K562 (cell line): ENCODE measurements around the gene ARL8A. TPM values are rescaled to one million over a fixed set of nuclear protein-coding genes. Genes with fewer than 3 reads are reported as not detected.

Source experiments
- ATAC-seq: fragments of 200-7000 bp; cut with Tn5 transposase; 3 replicates; pipeline ENCODE4 v1.9.1; 2020; ENCODE audit warnings: moderate library complexity
- BruUV-seq: library from RNA; stranded (reverse); fragments of 400-500 nt; replicated peaks from 2 replicates; lab custom pipeline; 2021; lab: Mats Ljungman, UMichigan
- CTCF ChIA-PET: fragments of 300-600 bp; formaldehyde crosslinking; extraction: SDS; loops from one replicate; lab custom pipeline; 2021; ENCODE audit warnings: low intra/inter-chr PET ratio; lab: Yijun Ruan, JAX
- POLR2A ChIA-PET: fragments of 300-600, 350-650 bp; sonication (Branson Sonifier 250); formaldehyde crosslinking; extraction: SDS; loops from one replicate; lab custom pipeline; 2021; ENCODE audit warnings: antibody characterized with exemption, inconsistent platforms; lab: Yijun Ruan, JAX
- DNase-seq, 4 experiments: peaks; one replicate each; pipeline versions ENCODE4 v3.0.0 to v3.0.0-alpha.2; 2011 to 2018; ENCODE audit warnings: low spot score in 3 of 4, mixed read lengths in 3 of 4; ENCODE audit errors: extremely low read depth in 1 of 4
- FAIRE-seq: peaks from 2 replicates; lab custom pipeline; 2011; peaks lifted over from hg19 to GRCh38; lab: Jason Lieb, UNC
- H2AFZ ChIP-seq: 2 replicates; pipeline ENCODE4 v1.6.0; 2011; ENCODE audit warnings: low read depth, low read length, control low read depth, inconsistent platforms
- H3K27ac ChIP-seq: fragments of 200-600 bp; 3 replicates; pipeline ENCODE4 v1.8.0; 2011; ENCODE audit warnings: low read depth, mild to moderate bottlenecking, control low read depth, inconsistent platforms, low read length, moderate library complexity, mixed read lengths; ENCODE audit errors: extremely low read depth
- H3K27me3 ChIP-seq, 2 experiments: fragments of 300-600 bp in 1 of 2; 2 replicates in 1 of 2; 3 replicates in 1 of 2; pipeline versions ENCODE4 v1.6.0 to v1.8.0; 2011; ENCODE audit warnings: inconsistent platforms in 2 of 2, low read length in 2 of 2, mild to moderate bottlenecking in 1 of 2, mixed read lengths in 1 of 2, moderate library complexity in 1 of 2; ENCODE audit not compliant: control insufficient read depth in 2 of 2, insufficient read depth in 2 of 2
- H3K36me3 ChIP-seq: fragments of 300-600 bp; 3 replicates; pipeline ENCODE4 v1.8.0; 2011; ENCODE audit warnings: mild to moderate bottlenecking, low read length, inconsistent platforms; ENCODE audit not compliant: control insufficient read depth, insufficient read depth
- H3K4me1 ChIP-seq, 2 experiments: fragments of 200-600 bp in 1 of 2; replicated peaks in 1 of 2; 2 replicates in 1 of 2; 3 replicates in 1 of 2; pipeline versions ENCODE4 v1.5.1 to v1.8.0; 2011; ENCODE audit warnings: inconsistent platforms in 2 of 2, low read length in 2 of 2, mild to moderate bottlenecking in 1 of 2, mixed read lengths in 1 of 2, moderate library complexity in 1 of 2; ENCODE audit not compliant: control insufficient read depth in 2 of 2, insufficient read depth in 2 of 2
- H3K4me2 ChIP-seq: 2 replicates; pipeline ENCODE4 v1.6.1; 2011; ENCODE audit warnings: low read length, control low read depth, inconsistent platforms, mixed read lengths; ENCODE audit not compliant: insufficient read depth
- H3K4me3 ChIP-seq: fragments of 200-600 bp; sonication (generic), shearing (Covaris generic); 2 replicates; pipeline ENCODE4 v1.5.1; 2016; ENCODE audit warnings: control low read depth, inconsistent platforms
- H3K79me2 ChIP-seq: fragments of 200-600 bp; 3 replicates; pipeline ENCODE4 v1.8.0; 2011; ENCODE audit warnings: low read length, inconsistent platforms; ENCODE audit not compliant: control insufficient read depth, insufficient read depth
- H3K9ac ChIP-seq, 2 experiments: 2 replicates each; pipeline versions ENCODE4 v1.6.0 to v1.6.1; 2011; ENCODE audit warnings: low read depth in 2 of 2, low read length in 2 of 2, control low read depth in 1 of 2, inconsistent platforms in 1 of 2, mild to moderate bottlenecking in 1 of 2, mixed read lengths in 1 of 2; ENCODE audit not compliant: insufficient read depth in 1 of 2
- H3K9me1 ChIP-seq: one replicate; pipeline ENCODE4 v1.6.0; 2011; ENCODE audit warnings: inconsistent platforms, mild to moderate bottlenecking, low read length, moderate library complexity; ENCODE audit not compliant: control insufficient read depth, insufficient read depth
- H3K9me3 ChIP-seq: replicated peaks from 2 replicates; pipeline ENCODE4 v1.5.1; 2011; ENCODE audit warnings: low read depth, low read length, inconsistent platforms; ENCODE audit not compliant: control insufficient read depth, insufficient read depth
- H4K20me1 ChIP-seq: replicated peaks from 2 replicates; pipeline ENCODE4 v1.6.1; 2011; ENCODE audit warnings: low read length, inconsistent platforms, mixed read lengths; ENCODE audit not compliant: control insufficient read depth, insufficient read depth
- DMBX1 ChIP-seq: fragments of 250-450 bp; sonication (Bioruptor Pico); IDR thresholded peaks from 2 replicates; pipeline ENCODE4 v1.8.0; 2022; ENCODE audit warnings: inconsistent platforms, mild to moderate bottlenecking, moderate library complexity, borderline replicate concordance
- FOSL1 ChIP-seq: fragments of 200-800 bp; sonication (Bioruptor generic); conservative IDR thresholded peaks from 2 replicates; pipeline ENCODE4 v1.6.1; 2016; ENCODE audit warnings: missing genetic modification characterization, missing compliant biosample characterization
- ID3 ChIP-seq, 2 experiments: fragments of 250-450 bp in 1 of 2; fragments of 450-650 bp in 1 of 2; sonication (Bioruptor Pico) in 1 of 2; IDR thresholded peaks; 2 replicates each; pipeline versions ENCODE4 v1.6.1 to v1.8.0; 2016 to 2021; ENCODE audit warnings: mild to moderate bottlenecking in 2 of 2, moderate library complexity in 2 of 2, missing compliant biosample characterization in 1 of 2, missing genetic modification characterization in 1 of 2
- NR2F6 ChIP-seq: fragments of 450-650 bp; formaldehyde crosslinking; IDR thresholded peaks from 2 replicates; pipeline ENCODE4 v1.4.0; 2020; ENCODE audit warnings: mild to moderate bottlenecking
- PHF20 ChIP-seq: fragments of 450-650 bp; IDR thresholded peaks from 2 replicates; pipeline ENCODE4 v1.6.1; 2018; ENCODE audit not compliant: partially characterized antibody
- SREBF2 ChIP-seq: sonication (generic); formaldehyde crosslinking; IDR thresholded peaks from 2 replicates; pipeline ENCODE4 v1.4.0; 2020; ENCODE audit warnings: mild to moderate bottlenecking, missing genetic modification reagents
- XRCC3 ChIP-seq: fragments of 450-650 bp; IDR thresholded peaks from 2 replicates; pipeline ENCODE4 v1.6.1; 2017; ENCODE audit warnings: mild to moderate bottlenecking, moderate library complexity
- ZKSCAN3 ChIP-seq: fragments of 250-450 bp; sonication (Bioruptor Pico); IDR thresholded peaks from 2 replicates; pipeline ENCODE4 v1.4.0; 2020
- ZNF197 ChIP-seq: fragments of 200-800 bp; sonication (Bioruptor generic); IDR thresholded peaks from 2 replicates; pipeline ENCODE4 v1.6.1; 2016; ENCODE audit warnings: low read depth, missing genetic modification characterization, missing compliant biosample characterization
- ZNF23 ChIP-seq: fragments of 250-450 bp; sonication (Bioruptor Pico); IDR thresholded peaks from 2 replicates; pipeline ENCODE4 v1.4.0; 2020; ENCODE audit warnings: mild to moderate bottlenecking
- ZNF347 ChIP-seq: fragments of 450-650 bp; formaldehyde crosslinking; IDR thresholded peaks from 2 replicates; pipeline ENCODE4 v1.4.0; 2020; ENCODE audit warnings: low read depth, mild to moderate bottlenecking, moderate library complexity
- ZNF518B ChIP-seq: fragments of 250-450 bp; sonication (Bioruptor Pico); IDR thresholded peaks from 2 replicates; pipeline ENCODE4 v1.5.0; 2021; ENCODE audit warnings: mild to moderate bottlenecking, moderate library complexity
- WGBS: fragments of 100-300 bp; shearing (Covaris generic); methylation state at CpG from one replicate; pipeline ENCODE4 v1.1.6; 2016; ENCODE audit warnings: low coverage, mixed read lengths; ENCODE audit not compliant: insufficient coverage; ENCODE audit errors: missing lambda C conversion rate; 5-methylcytosine and 5-hydroxymethylcytosine counted together
- in situ Hi-C: fragments of 300-500 bp; cut with MboI; formaldehyde crosslinking; loops from 4 replicates; pipeline ENCODE4 v1.15.0; 2018; ENCODE audit warnings: inconsistent platforms, mixed read lengths
- intact Hi-C: fragments of 100-400 bp; cut with micrococcal nuclease; formaldehyde crosslinking; loops from 2 replicates; pipeline ENCODE4 v1.14.2; 2022
- polyA plus RNA-seq, 8 experiments: library from polyadenylated mRNA; depleted of rRNA in 4 of 8; stranded (reverse) in 5 of 8; unstranded in 3 of 8; fragments of >200 nt; fragmentation: Nextera tagmentation in 2 of 8; fragmentation: Illumina TruSeq in 1 of 8; extraction: Ambion mirVana in 2 of 8; extraction: Trizol in 1 of 8; gene quantifications; 2 replicates each; pipeline versions ENCODE4 v1.2.1 to v1.2.3, GENCODE V29; 2011 to 2014; ENCODE audit warnings: inconsistent platforms in 1 of 8, missing spikeins in 1 of 8
- total RNA-seq, 7 experiments: library from RNA; depleted of rRNA in 6 of 7; stranded (reverse); fragments of >200 nt in 6 of 7; fragmentation: Illumina TruSeq in 2 of 7; extraction: Trizol in 2 of 7; gene quantifications; 2 replicates each; pipeline versions ENCODE4 v1.2.1 to v1.2.3, GENCODE V29; 2011 to 2021; ENCODE audit warnings: low replicate concordance in 1 of 7

The ARL8A gene
- total and polyA plus RNA-seq, 9 of the 15 experiments (the other 6 are each of a cell fraction or from before 2014, with no cell fraction given): 0.17 to 27.3 (median 15.6) TPM

GRCh38 chr1:202125611-202126010, 18.9 kb downstream of the ARL8A start:
- intact Hi-C loops: no loop called here
- no peak overlapping the region for H3K4me2 ChIP-seq
- H3K9ac ChIP-seq: no peak overlapping the region
- FAIRE-seq: no peak
- CTCF ChIA-PET: no interaction called here
- H3K79me2 ChIP-seq: no peaks in the 10 kb centered on the region
- H3K36me3 ChIP-seq: no peaks in the 10 kb centered on the region
- no peak for TF ChIP-seq NR2F6 (CRISPR knock-in tag)
- WGBS: 4% methylated on average over 8 of the region's 8 CpGs
- POLR2A ChIA-PET: interaction anchor here (0.7 to 2.0 kb wide), 5 partner anchors 10 to 159 kb away, joined by 3 to 6 read pairs (median 3); no protein-coding TSS in a partner anchor
- H2AFZ ChIP-seq: no peak overlapping the region
- no peak overlapping the region for H3K4me3 ChIP-seq
- no peak overlapping the region for H3K27ac ChIP-seq
- no peak for ATAC-seq
- no TSS peak for BruUV-seq
- H3K27me3 ChIP-seq: peaks cover 38 to 77% of the 10 kb centered on the region in 2 experiments
- no peaks in the 10 kb centered on the region for H3K9me3 ChIP-seq
- H3K4me1 ChIP-seq: peaks cover 0 to 22% of the 10 kb centered on the region in 2 experiments; a peak in 2 of 5 replicates
- in situ Hi-C loops: no loop called here
- no peak for DNase-seq
- peaks cover 13% of the 10 kb centered on the region; the same call in 1 of the 2 replicates for H4K20me1 ChIP-seq
- H3K9me1 ChIP-seq: no peaks in the 10 kb centered on the region

GRCh38 chr1:202124142-202124541, 20.4 kb downstream of the ARL8A start:
- H3K9me1 ChIP-seq: no peaks in the 10 kb centered on the region
- 5% methylated on average over 7 of the region's 7 CpGs for WGBS
- no peak overlapping the region for H3K9ac ChIP-seq
- intact Hi-C loops: no loop called here
- H3K79me2 ChIP-seq: no peaks in the 10 kb centered on the region
- no peak overlapping the region for H3K4me3 ChIP-seq
- ATAC-seq (no peak), DNase-seq (no peak), FAIRE-seq (no peak)
- no TSS peak for BruUV-seq
- no peak overlapping the region for H3K27ac ChIP-seq
- peaks cover 13% of the 10 kb centered on the region; the same call in 1 of the 2 replicates for H4K20me1 ChIP-seq
- CTCF ChIA-PET: no interaction called here
- H3K4me2 ChIP-seq: no peak overlapping the region
- H3K4me1 ChIP-seq: peaks cover 0 to 18% of the 10 kb centered on the region in 2 experiments; a peak in 3 of 5 replicates
- H3K27me3 ChIP-seq: peaks cover 38 to 77% of the 10 kb centered on the region in 2 experiments
- POLR2A ChIA-PET: interaction anchor here (0.7 to 1.9 kb wide), 8 partner anchors 10 to 246 kb away, joined by 3 to 7 read pairs (median 3); no protein-coding TSS in a partner anchor
- no peak overlapping the region for H2AFZ ChIP-seq
- TF ChIP-seq XRCC3 (no peak), SREBF2 (no peak), DMBX1 (CRISPR knock-in tag) (no peak), ZKSCAN3 (CRISPR knock-in tag) (no peak), ZNF197 (no peak), ID3 (CRISPR knock-in tag; IDR thresholded peaks at IDR 0.05) (no peak), ID3 (tag; IDR thresholded peaks at IDR 0.05) (no peak), FOSL1 (tag) (no peak), ZNF347 (CRISPR knock-in tag) (no peak), ZNF518B (CRISPR knock-in tag) (no peak), PHF20 (no peak), ZNF23 (CRISPR knock-in tag) (no peak)
- H3K9me3 ChIP-seq: no peaks in the 10 kb centered on the region
- no peaks in the 10 kb centered on the region for H3K36me3 ChIP-seq
- in situ Hi-C loops: loop anchor here (5.0 kb wide), 2 partner anchors 122 to 232 kb away; no protein-coding TSS in a partner anchor
